PC-3 (cell line): ENCODE results near the gene JAZF1. TPM values are rescaled to one million over a fixed set of nuclear protein-coding genes. Genes with fewer than 3 reads are reported as not detected.

Source experiments
- ATAC-seq: fragments of 200-7000 bp; cut with Tn5 transposase; 2 replicates; pipeline ENCODE4 v1.9.1; 2020; ENCODE audit warnings: mild to moderate bottlenecking, moderate library complexity
- BruUV-seq: library from RNA; stranded (reverse); fragments of 400-500 nt; replicated peaks from 2 replicates; lab custom pipeline; 2021; lab: Mats Ljungman, UMichigan
- CTCF ChIA-PET: fragments of 300-600 bp; sonication (Branson Sonifier 250); formaldehyde crosslinking; loops from one replicate; lab custom pipeline; 2022; ENCODE audit warnings: antibody characterized with exemption; lab: Charles Lee
- POLR2A ChIA-PET: fragments of 300-600 bp; sonication (Branson Sonifier 250); formaldehyde crosslinking; loops from one replicate; lab custom pipeline; 2022; ENCODE audit warnings: antibody characterized with exemption; ENCODE audit not compliant: unreplicated experiment; lab: Charles Lee
- DNase-seq: peaks from one replicate; pipeline ENCODE4 v3.0.0-alpha.2; 2015
- H2AFZ ChIP-seq: fragments of 300-600 bp; sonication (generic); 2 replicates; pipeline ENCODE4 v1.6.0; 2016; ENCODE audit warnings: antibody characterized with exemption, low read length
- H3F3A ChIP-seq: fragments of 300-600 bp; sonication (generic); one replicate; pipeline ENCODE4 v1.6.0; 2017; ENCODE audit warnings: antibody characterized with exemption, low read length, control low read depth, mild to moderate bottlenecking; ENCODE audit not compliant: unreplicated experiment
- H3K27ac ChIP-seq: fragments of 300-600 bp; sonication (generic); 2 replicates; pipeline ENCODE4 v1.5.1; 2016; ENCODE audit warnings: mild to moderate bottlenecking, low read length
- H3K27me3 ChIP-seq: fragments of 300-600 bp; sonication (generic); 2 replicates; pipeline ENCODE4 v1.6.1; 2016; ENCODE audit warnings: low read length, mixed read lengths
- H3K36me3 ChIP-seq: fragments of 300-600 bp; sonication (generic); 2 replicates; pipeline ENCODE4 v1.6.1; 2016; ENCODE audit warnings: low read depth, mixed run types, low read length, mixed read lengths
- H3K4me1 ChIP-seq: fragments of 300-600 bp; sonication (generic); 2 replicates; pipeline ENCODE4 v1.5.1; 2016; ENCODE audit warnings: low read length; ENCODE audit not compliant: insufficient read depth
- H3K4me2 ChIP-seq: fragments of 300-600 bp; sonication (generic); 2 replicates; pipeline ENCODE4 v1.6.0; 2016; ENCODE audit warnings: low read length
- H3K4me3 ChIP-seq: fragments of 300-600 bp; sonication (generic); 2 replicates; pipeline ENCODE4 v1.5.1; 2016; ENCODE audit warnings: mild to moderate bottlenecking, low read length, mixed read lengths
- H3K79me2 ChIP-seq: fragments of 300-600 bp; sonication (generic); 2 replicates; pipeline ENCODE4 v1.6.1; 2017; ENCODE audit warnings: low read length, mixed read lengths
- H3K9ac ChIP-seq: fragments of 300-600 bp; sonication (generic); 2 replicates; pipeline ENCODE4 v1.6.0; 2016; ENCODE audit warnings: mild to moderate bottlenecking, low read length
- H3K9me2 ChIP-seq: fragments of 300-600 bp; sonication (generic); replicated peaks from 2 replicates; pipeline ENCODE4 v1.6.1; 2016; ENCODE audit warnings: mixed run types, low read length, mixed read lengths
- H3K9me3 ChIP-seq: fragments of 300-600 bp; sonication (generic); 2 replicates; pipeline ENCODE4 v1.6.1; 2016; ENCODE audit warnings: low read length, mixed read lengths
- H4K20me1 ChIP-seq: fragments of 300-600 bp; sonication (generic); 2 replicates; pipeline ENCODE4 v1.6.1; 2016; ENCODE audit warnings: low read length, mixed read lengths
- EZH2 ChIP-seq: fragments of 300-600 bp; sonication (generic); IDR thresholded peaks from one replicate; pipeline ENCODE4 v1.6.1; 2017; ENCODE audit warnings: antibody characterized with exemption, mild to moderate bottlenecking, low read length; ENCODE audit not compliant: unreplicated experiment
- EZH2phosphoT487 ChIP-seq: fragments of 300-600 bp; sonication (generic); IDR thresholded peaks from 2 replicates; pipeline ENCODE4 v1.6.1; 2018; ENCODE audit warnings: mild to moderate bottlenecking, antibody characterized with exemption, low read length, borderline replicate concordance
- intact Hi-C: fragments of 100-400 bp; cut with micrococcal nuclease; formaldehyde crosslinking; loops from 2 replicates; pipeline ENCODE4 v1.9.0; 2023
- total RNA-seq: library from RNA; depleted of rRNA; stranded (reverse); fragments of >200 nt; gene quantifications from 2 replicates; pipeline ENCODE4 v1.2.3, GENCODE V29; 2014
- TF ChIP-seq, protein P1 (sequence below): fragments of 300-600 bp; sonication (generic); conservative IDR thresholded peaks from 2 replicates; pipeline ENCODE4 v1.5.1; 2017; ENCODE audit warnings: antibody characterized with exemption, low read depth, mild to moderate bottlenecking, low read length

Gene JAZF1
- total RNA-seq, 1 experiment from 2014 or later = 2.3 TPM

DNA sequence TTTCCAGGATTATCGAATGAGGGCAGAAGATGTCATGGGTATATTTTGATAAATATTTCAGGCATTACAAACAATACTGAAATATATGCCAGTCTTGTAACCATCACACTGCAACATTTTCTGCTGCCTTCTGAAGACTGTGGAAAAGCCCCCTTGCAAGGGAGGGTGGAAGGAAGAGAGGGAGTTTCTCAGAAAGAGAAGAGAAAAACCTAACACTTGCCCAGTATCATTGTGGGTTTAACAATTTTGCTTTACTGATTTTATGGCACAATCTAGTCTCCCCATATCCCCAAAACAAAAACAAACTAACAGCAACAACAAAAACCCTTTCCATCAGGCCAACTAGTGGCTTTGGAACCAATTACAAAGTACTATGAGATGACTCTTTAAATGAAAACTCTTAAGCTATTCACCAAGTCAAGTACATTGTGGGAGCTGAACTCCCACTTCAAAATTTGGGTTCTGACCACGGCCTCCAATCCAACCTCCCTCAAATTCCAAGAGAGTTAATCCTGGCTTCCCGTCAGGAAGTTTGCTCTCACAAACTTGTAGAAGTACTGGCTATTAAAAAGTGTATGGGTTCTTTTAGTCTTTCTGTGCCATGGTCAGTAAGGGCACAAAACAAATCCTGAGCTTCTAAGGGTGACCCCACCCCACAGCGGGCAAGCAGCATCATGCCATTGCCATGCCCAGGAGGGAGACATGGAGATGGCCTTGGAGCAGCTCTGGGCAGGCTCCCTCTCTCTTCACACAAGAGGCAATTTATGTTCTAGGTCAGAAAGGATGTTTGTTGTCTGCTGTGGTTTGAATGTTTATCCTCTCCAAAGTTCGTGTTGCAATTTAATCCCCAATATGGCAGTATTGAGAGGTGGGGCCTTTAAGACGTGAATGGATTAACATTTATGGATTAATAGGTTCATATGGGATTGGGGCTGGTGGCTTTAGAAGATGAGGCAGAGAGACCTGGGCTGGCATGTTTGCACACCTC, 96.3 kb downstream of the JAZF1 start:
- Histone ChIP-seq H3K36me3 (no peaks in the 10 kb centered on the region), H3K9me2 (no peaks in the 10 kb centered on the region), H2AFZ (no peak overlapping the region), H3K4me1 (no peaks in the 10 kb centered on the region), H3K27ac (no peak overlapping the region), H4K20me1 (no peaks in the 10 kb centered on the region), H3K27me3 (no peaks in the 10 kb centered on the region), H3K9ac (no peak overlapping the region), H3F3A (no peaks in the 10 kb centered on the region), H3K4me2 (no peak overlapping the region), H3K79me2 (no peaks in the 10 kb centered on the region), H3K9me3 (no peaks in the 10 kb centered on the region), H3K4me3 (no peak overlapping the region)
- CTCF ChIA-PET = no interaction called here
- ATAC-seq (no peak), DNase-seq (no peak)
- TF ChIP-seq EZH2 (no peak), EZH2phosphoT487 (no peak)
- TF ChIP-seq, protein P1, sequence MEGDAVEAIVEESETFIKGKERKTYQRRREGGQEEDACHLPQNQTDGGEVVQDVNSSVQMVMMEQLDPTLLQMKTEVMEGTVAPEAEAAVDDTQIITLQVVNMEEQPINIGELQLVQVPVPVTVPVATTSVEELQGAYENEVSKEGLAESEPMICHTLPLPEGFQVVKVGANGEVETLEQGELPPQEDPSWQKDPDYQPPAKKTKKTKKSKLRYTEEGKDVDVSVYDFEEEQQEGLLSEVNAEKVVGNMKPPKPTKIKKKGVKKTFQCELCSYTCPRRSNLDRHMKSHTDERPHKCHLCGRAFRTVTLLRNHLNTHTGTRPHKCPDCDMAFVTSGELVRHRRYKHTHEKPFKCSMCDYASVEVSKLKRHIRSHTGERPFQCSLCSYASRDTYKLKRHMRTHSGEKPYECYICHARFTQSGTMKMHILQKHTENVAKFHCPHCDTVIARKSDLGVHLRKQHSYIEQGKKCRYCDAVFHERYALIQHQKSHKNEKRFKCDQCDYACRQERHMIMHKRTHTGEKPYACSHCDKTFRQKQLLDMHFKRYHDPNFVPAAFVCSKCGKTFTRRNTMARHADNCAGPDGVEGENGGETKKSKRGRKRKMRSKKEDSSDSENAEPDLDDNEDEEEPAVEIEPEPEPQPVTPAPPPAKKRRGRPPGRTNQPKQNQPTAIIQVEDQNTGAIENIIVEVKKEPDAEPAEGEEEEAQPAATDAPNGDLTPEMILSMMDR = no peak
- POLR2A ChIA-PET = no interaction called here
- no TSS peak for BruUV-seq
- intact Hi-C loops = no loop called here

- Histone ChIP-seq H3K9me2 (no peaks in the 10 kb centered on the region), H3K27ac (no peak overlapping the region), H2AFZ (no peak overlapping the region), H3K36me3 (no peaks in the 10 kb centered on the region), H3K9ac (no peak overlapping the region), H3K4me3 (no peak overlapping the region), H3K79me2 (no peaks in the 10 kb centered on the region), H3K4me1 (no peaks in the 10 kb centered on the region), H3K4me2 (no peak overlapping the region), H3K27me3 (no peaks in the 10 kb centered on the region), H3F3A (no peaks in the 10 kb centered on the region), H3K9me3 (no peaks in the 10 kb centered on the region), H4K20me1 (no peaks in the 10 kb centered on the region)
- intact Hi-C loops = no loop called here
- DNase-seq (no peak), ATAC-seq (no peak)
- TF ChIP-seq, protein P1 = no peak
- TF ChIP-seq EZH2phosphoT487 (no peak), EZH2 (no peak)
- ChIA-PET CTCF (no interaction called here), POLR2A (no interaction called here)
- no TSS peak for BruUV-seq
Observed at GRCh38 chr7:28083164-28083997, 97.2 kb downstream of the JAZF1 start.
